CD4-positive, alpha-beta T cell treated with Interleukin-17A for 1 hour (primary cell): ENCODE data around the gene ARMCX2.
"Not testable (repeated sequence)": the region's sequence is repeated elsewhere in the genome, so short reads cannot be mapped to it uniquely, and the experiment has no call there.

ENCODE experiments used
- DNase-seq: peaks from one replicate; pipeline ENCODE4 v3.0.0-alpha.2; 2020

The ARMCX2 gene

DNA sequence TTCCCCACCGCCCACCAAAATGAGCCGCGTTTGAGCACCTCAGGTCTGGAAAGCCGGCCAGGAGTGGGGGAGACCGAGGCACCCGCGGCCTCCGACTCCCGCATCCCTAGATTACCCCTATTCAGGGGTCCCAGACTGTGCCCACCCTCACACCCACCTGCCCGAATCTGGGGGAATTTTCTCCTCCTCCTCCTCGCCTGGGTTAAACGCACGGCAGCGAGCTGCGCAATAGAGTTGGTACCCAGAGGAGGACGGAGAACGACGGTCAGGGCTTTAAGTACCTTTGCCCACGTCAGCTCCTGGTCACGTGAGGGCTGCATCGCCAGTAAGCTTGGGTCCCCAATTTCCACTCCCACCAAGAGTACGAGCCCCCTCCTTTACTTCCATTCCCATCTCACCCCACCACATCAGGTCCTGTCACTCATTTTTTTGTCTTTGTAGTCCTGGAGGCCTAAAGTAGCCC is at the start of gene ARMCX2:
TSS of gene ARMCX2 (minus strand) at position 250 of the 463 bp plus-strand sequence. CDS start 2,262 bp downstream, outside the sequence.
- DNase-seq: peak; percentile 12

DNA sequence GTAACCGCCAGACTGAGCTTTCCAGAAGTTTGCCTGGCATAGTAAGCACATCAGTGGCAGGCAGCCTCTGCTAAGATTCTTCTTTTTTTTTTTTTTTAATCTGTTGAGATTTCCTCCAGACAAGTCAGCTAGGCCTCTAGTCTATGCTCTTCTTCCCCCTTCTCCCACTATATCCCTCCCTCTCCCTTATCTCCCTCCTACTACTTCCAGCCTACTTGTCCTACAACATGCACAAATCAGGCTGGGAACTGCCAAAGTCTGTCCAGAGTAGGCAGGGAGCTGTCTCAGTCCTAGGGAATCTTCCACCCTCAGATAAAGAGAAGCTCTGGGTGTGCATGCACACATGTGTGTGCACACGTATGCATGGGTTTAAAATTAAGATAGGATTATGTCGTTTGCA is 49.7 kb upstream of the ARMCX2 start:
- DNase-seq: no peak

DNA sequence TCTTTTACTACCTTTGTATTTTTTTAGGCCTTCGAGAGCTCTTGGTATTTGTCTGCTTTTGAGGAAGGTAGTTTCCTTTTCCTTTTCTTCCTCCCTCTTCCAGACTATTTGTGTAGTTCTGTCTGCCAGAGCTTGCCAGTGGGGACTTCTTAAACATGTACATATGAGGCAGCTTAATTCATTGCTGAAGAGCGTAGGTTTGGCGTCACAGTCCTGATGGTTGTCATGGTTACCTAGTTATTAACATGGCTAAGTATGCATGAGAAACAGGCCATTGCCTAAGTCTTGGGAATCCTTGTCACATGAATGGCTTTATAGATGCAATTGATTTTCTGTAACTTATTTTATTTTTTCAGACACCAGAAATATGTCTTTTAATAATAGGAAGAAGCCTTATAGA is 48.5 kb upstream of the ARMCX2 start:
- DNase-seq: no peak

DNA sequence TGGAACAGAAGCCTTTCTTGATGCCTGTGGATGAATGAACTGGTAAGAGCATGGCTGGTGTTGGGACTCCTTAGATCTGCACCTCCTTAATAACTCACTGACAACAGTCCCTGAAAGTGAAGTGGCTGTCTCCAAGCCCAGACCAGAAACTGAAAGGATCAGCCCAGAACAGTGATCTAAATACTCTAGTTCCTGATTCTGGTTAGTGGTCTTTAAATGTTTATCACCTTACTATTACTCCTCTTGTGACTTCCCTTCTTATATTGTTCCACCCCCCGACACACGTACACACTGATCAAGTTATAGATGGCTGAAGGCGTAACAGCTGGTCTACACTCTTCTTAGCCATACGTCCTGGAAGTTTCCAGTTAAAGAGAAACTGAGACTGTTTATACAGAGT is 33.8 kb upstream of the ARMCX2 start:
- no peak for DNase-seq

DNA sequence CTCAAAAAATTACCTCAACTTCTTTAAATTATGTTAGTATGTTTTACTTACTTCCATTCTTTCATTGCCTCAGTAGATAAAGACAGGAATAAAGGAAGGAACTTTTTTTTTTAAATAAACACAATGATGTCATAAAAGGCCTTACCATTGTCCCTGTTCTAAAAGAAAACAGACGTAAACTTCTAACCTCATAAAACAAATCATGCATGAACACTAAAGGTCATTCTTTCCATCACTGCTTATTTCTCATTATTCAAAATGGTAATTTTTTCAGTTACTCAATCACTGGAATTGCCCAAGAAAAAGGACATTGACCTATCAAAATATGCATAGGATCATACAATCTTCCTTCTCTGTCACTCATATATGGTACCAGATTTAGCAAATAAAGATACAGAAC is 32.2 kb upstream of the ARMCX2 start:
- no peak for DNase-seq

DNA sequence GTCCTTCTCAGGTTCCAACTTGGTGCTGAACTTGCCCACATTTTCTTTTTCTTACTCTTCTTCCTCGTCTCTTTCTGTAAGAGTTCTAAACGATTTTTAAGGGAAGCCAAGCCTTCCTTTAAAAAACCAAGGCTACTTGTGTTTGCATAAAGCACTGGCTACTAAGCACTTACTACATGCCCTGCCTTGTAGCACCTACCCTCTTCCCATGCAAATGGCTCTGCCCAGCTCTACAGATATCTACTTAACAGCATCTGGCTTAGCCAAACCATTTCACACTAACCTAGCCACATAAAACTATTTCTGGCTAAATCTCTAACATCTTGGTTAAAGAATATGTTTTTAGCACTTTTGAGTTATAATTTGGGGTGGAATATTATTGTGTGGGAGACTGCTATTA is 26.9 kb upstream of the ARMCX2 start:
- DNase-seq: no peak

DNA sequence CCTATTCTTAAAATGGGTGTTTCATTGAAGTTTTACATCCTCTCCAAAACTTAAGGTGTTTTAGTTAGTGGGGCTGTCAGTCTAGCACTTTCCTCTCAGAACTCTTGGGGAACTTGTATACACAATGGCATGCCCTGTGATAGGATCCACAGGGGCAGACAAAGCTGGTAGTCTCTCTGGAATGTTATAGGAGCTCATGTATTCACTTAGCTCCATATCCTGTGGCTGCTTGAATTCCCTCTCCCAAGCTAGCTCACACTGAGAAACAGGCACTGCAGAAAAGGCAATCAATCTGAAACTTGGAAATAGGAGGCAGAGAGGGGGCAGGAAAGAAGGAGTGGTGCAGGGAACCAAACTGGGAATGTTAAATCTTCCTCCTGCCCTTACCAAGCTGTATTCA is 26.3 kb upstream of the ARMCX2 start:
- DNase-seq: no peak

DNA sequence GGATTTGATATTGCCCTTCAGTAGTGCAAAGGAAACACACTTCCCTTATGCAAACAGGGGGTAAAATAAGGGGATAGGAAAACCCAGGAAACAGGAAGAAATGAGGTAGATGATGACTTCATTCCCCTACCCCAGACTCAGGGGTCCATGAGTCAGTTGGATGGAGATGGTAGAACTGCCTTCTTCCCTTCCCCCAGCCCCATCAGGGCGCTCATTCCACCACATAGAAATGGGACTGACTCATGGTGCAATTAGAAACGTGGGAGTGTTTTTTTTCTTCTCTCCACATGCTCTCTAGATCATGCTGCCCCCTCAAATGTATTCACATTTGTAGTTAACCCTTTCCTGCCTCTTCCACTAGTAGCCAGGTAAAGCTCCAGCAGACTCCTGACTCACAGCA is 23.1 kb upstream of the ARMCX2 start:
- DNase-seq: no peak

DNA sequence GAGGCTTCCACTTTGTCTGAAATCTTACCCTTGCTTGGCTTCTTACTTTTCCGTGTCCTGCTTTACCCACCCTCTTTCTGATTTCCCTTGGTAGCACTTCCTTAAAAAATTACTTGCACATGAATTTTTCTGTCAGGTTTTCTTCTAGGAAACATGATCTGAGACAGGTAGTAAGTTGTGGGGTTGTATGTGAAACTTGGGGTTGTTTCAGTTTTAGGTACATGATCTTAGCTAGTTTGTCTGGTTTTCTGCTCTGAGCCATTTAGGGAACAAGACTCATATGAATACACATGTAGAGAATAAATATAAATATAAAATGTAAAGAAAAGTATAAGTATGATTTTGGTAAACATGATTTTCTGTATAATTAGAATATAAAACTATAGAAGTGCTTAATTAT is 17.4 kb upstream of the ARMCX2 start:
- DNase-seq: no peak

DNA sequence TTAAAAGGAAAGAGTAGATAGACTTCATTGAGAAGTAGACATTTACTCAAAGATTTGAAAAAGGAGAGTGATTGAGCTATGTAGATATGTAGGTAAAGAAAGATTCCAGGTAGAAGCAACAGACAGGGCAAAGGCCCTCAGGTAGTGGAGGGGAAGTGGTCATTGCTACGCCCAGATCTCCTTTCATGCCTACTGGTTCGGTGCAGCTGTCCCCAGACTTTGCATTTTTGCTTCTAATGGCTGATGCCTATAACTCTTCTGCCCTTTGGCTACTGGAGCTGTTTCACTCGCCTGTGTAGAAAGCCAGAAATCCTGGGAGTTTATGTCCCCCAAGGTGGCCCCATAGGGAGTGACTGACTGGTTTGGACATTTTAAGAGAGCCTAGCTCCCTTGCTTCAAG is 16.9 kb upstream of the ARMCX2 start:
- no peak for DNase-seq

DNA sequence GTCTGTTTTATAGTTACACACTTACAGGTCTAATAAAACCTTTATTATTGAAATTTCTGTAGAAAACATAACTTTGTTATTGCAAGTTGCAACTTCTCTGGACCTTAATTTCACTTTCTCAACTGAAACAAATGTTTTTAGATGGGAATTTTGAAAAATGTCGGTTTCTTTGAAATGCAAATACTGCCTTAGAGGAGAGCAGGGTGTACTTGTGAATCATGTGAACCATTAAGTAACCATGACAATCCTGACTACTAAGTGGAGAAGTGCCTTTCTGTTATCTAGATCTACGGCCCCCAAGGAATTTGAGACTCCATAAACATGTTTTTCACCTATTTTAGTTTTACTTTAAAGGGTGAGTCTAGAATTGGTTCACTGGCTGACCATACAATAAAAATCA is 8.5 kb upstream of the ARMCX2 start:
- DNase-seq: no peak

DNA sequence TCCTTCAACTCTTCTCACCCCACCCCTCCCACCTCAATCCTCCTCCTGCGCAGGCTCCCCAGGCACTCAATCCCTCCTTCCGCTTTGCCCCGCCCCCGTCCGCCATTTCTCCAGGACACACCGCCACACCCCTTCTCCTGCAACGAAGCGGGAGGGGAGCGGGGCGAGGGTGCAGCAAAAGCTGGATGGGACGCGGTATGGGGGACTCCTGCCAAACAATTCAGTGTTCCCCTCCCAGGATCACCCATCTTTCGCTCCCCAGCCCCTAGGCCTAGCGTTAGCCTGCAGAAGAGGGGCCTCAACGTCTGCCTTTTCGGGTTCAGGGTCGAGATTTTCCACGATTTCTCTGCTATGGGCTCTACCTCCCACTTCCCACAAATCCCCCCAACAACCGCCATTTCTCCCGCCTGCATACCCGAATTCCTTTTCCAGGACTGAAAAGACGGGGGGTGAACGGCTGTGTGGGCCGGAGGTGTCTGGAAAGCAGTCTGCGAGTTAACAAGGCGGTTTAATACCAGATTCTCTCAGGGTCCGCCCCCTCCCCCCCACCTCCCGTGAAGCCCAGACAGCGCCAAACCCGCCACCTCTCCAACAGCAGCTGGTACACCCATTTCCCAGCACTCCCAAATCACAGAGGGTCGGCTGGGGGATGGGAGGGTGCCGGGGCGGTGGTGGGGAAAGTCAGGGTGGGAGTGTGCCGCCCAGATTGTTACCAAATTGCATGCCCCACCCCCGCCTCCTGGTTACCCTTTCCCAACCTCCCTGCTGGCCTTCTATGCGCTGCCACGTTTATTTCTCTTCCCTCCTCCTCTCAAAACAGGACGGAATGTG is 774 bp downstream of the ARMCX2 start:
- peak; percentile 53 for DNase-seq

DNA sequence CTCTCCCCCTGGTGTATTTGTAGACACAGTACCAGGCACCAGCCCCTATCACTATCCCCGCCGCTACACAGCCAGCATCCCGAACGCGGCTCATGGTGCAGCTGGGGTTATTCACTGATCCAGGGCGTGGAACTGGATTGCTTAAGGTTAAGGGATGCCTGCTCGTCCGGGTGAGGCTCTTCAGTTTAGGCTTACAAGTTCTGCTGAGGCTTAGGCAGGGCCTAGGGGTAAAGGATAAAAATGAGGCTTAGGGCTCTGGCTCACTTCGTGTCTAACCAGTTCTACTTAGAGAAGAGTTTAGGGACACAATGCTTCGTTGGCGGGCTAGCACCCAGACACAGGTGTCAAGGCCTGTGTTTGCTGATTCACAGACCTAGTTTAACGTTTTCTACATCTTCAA is 2.2 kb downstream of the ARMCX2 start:
- DNase-seq: no peak

DNA sequence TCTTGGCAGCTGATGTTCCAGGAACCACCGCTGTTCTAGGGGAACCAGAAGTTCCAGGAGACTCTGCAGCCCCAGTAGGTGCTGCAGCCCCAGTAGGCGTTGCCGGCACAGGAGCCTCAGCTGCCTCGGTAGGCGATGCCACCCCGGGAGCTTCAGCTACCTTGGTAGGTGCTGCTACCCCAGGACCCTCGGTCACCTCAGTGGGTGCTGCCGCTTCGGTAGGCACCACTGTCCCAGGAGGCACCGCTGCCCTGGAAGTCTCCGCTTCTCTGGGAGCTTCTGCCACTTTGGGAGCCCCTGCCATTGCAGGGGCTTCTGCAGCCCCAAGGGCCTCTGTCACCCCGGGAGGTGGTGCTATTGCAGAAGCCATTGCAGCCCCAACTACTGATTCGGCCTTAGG is 2.8 kb downstream of the ARMCX2 start:
- DNase-seq: no peak

DNA sequence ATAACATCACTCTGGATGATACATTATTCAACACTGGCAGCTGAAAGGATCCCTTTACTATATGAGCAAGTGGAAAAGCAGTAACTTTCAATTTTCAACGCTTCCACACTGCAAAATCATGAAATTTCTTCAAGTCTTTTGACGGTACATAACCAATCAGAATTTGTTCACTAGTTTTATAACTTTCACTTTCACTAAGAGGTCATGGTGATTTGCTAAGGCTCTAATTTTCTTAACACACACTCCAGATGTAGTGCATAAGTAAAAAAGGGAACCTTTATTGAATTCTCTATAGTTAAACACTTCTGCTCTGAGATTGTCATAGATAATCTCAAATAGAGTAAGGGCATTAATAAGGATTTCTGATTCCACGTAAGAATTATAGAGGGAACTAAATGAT is 4.1 kb downstream of the ARMCX2 start:
- DNase-seq: peak; percentile 7

DNA sequence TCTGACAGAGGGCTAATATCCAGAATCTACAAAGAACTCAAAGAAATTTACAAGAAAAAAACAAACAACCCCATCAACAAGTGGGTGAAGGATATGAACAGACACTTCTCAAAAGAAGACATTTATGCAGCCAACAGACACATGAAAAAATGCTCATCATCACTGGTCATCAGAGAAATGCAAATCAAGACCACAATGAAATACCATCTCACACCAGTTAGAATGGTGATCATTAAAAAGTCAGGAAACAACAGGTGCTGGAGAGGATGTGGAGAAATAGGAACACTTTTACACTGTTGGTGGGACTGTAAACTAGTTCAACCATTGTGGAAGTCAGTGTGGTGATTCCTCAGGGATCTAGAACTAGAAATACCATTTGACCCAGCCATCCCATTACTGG is 11.9 kb downstream of the ARMCX2 start:
- DNase-seq: not testable (repeated sequence)

DNA sequence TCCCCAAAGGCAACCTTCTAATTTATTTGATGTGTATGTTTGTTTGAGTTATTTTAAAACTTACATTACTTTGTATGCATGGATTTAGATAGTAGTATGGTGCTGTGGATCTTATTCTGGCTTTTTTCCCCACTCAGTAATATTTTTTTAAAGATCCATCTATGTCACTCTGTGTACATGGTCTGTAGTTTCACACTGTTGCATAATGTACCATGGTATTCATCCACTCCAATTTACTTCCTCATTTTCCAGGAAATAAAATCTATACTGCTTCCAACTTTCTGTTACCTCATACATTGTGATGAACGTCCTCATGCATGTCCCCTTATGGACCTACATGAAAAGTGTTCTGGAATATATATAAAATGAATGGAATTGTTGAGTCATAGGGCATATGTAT is 17.6 kb downstream of the ARMCX2 start:
- DNase-seq: no peak

DNA sequence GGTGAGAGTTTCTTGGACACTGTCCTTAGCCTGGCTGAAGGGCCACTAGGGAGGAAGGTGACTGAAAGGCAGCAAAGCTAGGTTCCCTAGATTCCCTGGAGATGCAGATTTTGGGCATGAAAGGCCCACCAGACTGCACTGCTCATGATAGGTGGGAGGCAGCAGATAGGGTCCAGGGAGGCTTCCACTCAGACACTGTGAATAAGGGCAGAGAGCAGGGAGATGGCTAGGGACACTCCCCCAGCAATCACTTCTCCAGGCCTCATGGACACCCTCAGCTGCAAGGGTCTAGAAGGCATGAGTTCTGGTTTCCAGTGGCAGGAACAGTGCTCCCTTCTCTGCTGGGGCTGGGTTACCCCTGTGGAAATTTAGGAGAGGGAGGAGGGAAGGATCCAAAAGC is 20.1 kb downstream of the ARMCX2 start:
- no peak for DNase-seq

DNA sequence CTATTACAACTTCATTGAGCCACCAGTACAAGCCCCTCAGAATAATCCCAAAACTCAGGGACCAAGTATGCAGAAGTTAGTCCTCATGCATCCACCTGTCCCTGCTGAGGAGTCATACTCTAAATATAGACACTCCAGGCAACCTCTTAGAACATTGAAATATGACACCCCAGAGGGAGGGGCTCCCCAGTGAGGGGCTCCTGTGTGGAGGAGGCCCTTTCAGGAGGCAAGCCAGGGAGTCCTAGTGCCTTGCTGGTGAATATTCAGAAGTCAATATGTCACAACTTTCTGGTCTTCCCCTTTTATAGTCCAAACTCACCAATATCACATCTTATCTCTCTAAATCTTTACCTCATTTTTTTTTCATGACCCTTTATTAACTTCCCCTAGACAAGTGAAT is 40.3 kb downstream of the ARMCX2 start:
- DNase-seq: no peak

DNA sequence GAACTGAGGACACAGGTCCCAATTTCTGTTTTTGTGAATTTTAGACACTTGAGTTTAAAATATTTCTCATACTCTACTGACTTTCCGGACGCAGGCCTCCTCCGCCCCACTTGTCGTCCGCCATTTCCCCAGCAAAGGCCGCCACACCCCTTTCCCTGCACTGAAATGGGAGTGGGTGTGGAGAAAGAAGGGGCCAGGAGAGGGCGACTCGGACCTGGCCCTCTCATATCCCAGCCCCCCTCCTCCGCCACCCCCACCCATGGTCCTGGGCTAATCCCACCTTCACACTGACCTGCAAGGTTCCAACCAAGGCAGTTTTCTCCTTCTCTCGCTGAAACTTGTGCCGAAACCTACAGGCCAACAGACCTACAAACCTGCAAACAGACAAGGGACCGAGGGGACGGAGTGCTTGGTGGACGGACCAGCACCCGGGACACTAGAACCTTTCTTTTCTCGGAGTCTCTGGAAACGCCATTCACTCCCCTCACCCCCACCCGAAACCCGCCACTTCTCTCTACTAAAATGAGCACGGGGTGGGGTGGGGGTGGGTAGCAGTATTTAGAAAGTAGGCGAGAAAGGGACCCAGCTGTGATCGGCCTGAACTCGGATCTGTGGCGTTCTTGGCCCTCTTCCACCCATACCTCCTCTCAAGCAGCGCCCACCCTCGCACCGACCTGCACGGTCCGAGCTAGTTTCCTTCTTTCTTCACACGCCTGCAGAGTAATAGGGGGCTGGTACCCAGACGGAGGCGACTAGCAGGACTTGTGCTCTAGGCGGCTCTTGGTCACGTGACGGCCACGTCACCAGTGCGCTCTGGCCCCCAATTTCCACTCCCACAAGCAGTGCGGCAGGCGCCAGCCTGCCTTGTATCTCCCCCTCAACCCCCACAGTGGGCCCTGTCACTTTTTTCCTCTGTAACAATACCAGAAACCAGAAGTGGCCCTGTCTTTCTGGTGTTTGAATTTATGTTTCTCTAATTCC is 42.1 kb downstream of the ARMCX2 start, which contains the start of gene ARMCX6:
TSS of gene ARMCX6 (minus strand) at position 790 of the 981 bp plus-strand sequence. CDS start 1,380 bp downstream, outside the sequence.
- peak; percentile 82 for DNase-seq

DNA sequence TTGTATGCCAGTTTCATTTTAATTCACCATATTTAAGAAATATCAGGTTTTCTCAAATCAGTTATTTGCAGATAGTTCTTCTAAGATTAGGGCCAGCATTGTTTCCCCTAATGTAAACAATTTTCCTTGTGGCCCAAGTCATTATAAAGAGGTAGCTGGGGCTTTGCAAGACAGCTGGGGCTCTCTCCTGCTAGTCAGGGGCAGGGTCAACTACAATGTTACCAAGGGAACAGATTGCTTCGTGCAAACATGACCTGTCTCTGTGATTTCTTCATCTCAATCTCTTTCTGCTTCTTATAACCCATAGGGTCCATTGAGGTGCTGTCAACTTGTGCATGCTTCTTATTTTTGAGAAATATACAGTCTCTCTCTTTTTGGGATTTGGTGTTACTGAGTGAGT is 53.9 kb downstream of the ARMCX2 start:
- no peak for DNase-seq
